ENCODE measurements around the gene XPO4.
"Not testable (repeated sequence)": the region's sequence is repeated elsewhere in the genome, so short reads cannot be mapped to it uniquely, and the experiment has no call there.

Gene XPO4

DNA sequence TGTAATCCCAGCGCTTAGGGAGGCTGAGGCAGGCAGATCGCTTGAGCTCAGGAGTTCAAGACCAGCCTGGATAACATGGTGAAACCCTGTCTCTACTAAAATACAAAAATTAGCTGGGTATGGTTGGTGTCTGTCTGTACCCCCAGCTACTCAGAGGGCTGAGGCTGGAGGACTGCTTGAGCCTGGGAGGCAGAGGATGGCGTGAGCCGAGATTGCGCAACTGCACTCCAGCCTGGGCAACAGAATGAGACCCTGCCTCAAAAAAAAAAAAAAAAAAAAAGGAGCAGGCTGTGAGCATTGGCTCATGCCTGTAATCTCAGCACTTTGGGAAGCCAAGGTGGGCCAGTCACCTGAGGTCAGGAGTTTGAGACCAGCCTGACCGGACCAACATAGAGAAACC is 12.0 kb downstream of the XPO4 start:
- not testable (repeated sequence) for DNase-seq

DNA sequence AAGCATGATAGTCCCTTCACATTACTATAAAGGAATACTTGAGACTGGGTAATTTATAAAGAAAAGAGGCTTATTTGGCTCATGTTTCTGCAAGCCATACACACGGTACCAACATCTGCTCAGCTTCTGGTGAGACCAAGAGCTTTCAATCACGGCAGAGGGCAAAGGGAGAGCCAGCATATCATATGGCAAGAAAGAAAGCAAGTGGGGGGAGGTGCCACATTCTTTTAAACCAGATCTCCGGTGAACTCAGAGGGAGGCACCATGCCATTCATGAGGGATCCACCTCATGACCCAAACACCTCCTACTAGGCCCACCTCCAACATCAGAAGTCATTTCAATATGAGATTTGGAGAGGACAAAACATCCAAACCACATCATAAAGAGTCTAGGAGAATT is 20.3 kb downstream of the XPO4 start:
- DNase-seq: no peak

DNA sequence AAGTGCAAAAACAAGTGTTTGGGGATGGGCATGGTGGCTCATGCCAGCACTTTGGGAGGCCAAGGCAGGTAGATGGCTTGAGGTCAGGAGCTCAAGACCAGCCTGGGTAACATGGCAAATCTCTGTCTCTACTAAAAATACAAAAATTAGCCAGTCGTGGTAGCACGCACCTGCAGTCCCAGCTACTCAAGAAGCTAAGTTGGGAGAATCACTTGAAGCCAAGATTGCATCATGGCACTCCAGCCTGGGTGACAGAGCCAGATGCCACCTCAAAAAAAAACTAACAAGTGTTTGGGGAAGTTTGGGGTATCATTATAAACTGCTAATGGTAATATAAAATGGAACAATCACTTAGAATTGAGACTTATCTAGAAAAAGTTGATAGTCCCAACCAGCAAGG is 24.6 kb downstream of the XPO4 start:
- DNase-seq: no peak

DNA sequence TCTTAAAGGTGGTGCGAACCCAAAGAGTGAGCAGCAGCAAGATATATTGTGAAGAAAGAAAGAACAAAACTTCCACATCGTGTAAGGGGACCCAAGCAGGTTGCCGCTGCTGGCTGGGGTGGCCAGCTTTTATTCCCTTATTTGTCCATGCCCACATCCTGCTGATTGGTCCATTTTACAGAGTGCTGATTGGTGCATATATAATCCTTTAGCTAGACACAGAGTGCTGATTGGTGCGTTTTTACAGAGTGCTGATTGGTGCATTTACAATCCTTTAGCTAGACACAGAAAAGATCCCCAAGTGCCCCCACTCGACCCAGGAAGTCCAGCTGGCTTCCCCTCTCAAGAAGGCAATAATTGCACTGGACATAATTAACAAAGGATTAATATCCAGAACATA is 25.7 kb downstream of the XPO4 start:
- not testable (repeated sequence) for DNase-seq

DNA sequence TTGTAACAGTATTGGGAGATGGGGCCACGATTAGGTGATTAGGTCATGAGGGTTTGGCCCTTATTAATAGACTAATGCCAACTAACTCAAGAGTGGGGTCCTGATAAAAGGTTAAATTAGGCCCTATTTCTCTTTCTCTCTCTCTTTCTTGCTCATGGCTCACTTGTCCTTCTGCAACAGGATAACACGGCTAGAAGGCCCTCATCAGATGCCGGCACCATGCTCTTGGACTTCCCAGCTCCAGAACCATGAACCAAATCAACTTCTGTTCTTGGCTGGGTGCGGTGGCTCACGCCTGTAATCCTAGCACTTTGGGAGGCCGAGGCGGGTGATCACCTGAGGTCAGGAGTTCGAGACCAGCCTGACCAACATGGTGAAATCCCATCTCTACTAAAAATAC is 28.1 kb downstream of the XPO4 start:
- not testable (repeated sequence) for DNase-seq

DNA sequence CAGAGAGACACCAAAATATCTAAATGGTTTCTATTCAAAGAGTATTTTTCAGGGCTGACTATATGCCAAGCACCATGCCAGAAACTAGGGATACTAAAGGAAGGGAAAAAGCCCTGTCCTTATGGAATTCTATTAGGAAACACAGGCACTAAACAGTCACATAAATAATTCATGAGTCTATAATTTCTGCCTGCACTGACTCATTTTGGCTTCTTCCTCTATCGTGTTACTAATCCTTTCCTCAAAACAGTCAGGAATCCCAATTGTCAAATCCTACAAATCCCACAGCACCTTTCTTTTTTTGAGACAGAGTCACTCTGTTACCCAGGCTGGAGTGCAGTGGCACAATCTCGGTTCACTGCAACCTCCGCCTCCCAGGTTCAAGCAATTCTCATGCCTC is 29.2 kb downstream of the XPO4 start:
- DNase-seq: no peak

DNA sequence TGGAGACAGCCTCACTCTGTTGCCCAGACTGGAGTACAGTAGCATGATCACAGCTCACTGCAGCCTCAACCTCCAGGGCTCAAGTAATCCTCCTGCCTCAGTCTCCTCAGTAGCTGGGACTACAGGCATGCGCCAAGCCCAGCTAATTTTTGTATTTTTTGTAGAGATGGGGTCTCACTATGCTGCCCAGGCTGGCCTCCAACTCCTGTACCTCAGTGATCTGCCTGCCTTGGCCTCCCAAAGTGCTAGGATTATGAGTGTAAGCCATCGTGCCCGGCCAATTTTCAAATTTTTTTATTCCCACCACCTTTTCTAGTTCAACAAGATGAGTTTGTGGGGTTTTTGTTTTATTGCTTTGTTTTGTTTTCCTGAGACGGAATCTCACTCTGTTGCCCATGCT is 31.7 kb downstream of the XPO4 start:
- no peak for DNase-seq

DNA sequence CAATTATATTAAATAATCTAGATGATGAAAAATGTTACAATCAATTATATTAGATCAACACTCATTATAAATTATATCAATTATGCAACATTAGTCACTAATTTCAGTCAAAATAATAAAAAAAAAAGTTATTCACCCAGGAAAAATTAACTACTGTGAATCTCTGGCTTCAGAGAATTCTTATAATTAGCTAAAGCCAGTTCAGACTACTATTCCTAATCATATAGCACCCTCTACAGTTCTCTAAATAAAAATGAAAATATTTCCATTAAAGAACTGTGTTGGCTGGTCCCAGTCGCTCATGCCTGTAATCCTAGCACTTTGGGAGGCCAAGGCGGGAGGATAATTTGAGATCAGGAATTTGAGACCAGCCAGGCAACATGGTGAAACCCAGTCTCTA is 33.0 kb downstream of the XPO4 start:
- DNase-seq: no peak

DNA sequence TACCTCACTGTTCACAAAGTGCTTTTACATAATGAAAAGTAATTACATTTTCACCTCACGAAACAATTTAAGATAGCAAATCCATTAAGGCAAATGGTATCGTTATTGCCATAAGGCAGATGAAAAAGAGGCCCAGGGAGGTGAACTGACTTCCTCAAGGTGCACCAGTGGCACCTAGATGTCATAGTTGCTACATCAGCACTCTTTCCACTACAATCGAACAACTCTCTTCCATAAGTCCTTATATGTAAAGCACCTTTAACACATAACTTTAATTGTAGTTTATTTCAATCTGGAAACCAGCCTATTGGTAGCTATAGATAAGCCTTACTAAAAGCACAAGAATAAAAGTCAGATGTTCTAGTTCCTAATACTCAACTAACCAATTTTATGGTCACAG is 35.1 kb downstream of the XPO4 start:
- DNase-seq: no peak

DNA sequence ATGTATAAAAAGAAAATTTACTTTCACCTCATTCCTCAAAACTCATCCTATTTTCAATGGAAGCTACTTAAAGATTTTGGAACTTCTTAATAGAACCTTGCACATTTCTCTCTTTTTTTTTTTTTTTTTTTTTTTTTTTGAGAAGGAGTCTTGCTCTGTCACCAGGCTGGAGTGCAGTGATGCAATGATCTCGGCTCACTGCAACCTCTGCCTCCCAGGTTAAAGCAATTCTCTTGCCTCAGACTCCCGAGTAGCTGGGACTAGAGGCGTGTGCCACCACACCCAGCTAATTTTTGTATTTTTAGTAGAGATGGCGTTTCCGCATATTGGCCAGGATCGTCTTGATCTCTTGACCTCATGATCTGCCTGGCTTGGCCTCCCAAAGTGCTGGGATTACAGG is 40.9 kb downstream of the XPO4 start:
- not testable (repeated sequence) for DNase-seq

DNA sequence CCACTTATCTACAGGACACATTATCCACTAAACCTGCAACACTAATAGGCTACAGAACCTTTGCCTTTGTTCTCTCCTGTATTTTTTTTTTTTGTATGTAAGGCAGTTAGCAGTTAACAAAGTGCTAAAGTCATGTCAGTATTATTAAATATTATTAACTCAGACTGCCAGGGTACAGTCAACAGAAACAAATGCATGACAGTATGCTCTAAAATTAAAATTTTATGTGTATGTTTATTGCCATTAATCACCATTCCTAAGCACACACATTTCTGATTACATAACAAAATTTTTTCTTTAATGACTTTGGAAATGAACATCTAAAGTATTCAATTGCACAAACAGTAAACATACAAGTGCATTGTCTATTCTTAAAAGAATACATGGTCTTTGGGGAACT is 41.7 kb downstream of the XPO4 start:
- DNase-seq: no peak

DNA sequence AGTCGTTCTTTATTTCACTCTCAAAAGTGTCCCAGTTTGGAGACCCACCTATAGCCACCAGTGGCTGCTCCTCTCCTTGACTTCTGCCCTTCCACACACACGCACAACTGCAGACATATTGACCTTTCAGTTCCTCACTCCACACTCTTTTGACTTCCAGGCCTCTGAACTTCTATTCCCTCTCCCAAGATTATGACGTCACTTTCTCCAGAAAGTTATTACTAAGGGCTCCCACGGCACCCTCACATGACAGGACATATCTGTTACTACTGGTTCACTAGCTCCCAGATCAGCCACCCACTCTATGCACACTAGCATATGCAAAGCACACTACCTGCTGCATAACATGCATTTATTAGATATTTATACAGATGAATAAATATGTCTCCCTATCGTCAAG is 45.9 kb downstream of the XPO4 start:
- DNase-seq: no peak

DNA sequence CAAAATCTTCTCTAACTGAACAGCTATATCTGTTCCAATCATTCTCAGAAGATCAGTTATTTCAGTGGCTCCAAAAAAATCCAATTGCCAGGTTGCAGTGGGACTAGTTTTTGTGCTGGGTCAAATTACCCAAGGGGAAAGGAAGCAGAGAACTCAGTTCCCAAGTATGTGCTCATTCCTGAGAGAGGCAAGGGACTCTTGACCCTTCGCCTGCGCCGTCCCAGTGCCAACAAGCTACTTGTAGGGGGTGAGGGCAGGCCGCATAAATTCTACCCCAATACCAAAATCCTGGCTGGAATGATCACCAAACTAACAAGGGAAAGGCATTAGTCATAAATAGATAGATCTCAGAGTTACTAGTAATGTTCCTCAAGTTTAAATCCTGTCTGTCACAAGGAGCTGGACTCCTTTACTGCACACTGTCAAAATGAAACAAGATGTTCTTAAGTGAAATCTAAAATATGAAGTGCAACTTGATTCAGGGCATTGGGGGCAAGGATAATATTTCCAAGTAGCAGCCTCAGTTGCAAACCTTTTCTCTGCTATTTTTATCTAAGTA is 50.6 kb downstream of the XPO4 start:
- DNase-seq: no peak

DNA sequence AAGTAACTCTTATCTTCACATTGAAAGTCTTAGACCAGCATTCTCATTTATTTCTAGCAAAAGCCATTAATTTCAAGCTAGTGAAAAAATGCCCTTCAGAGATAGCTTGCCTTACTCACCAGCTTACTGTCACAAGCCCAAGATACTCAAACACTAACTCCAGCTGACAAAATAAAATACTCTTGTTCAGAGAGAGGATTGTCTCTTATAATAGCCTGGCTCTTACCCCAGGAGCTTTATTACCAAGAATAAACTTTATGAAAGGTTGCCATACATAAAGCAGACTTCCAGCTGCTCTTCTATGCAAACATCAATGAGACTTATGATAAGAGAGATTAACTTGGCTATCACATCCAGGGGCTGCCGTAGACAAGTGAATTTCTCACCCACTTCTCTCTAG is 53.6 kb downstream of the XPO4 start:
- no peak for DNase-seq

DNA sequence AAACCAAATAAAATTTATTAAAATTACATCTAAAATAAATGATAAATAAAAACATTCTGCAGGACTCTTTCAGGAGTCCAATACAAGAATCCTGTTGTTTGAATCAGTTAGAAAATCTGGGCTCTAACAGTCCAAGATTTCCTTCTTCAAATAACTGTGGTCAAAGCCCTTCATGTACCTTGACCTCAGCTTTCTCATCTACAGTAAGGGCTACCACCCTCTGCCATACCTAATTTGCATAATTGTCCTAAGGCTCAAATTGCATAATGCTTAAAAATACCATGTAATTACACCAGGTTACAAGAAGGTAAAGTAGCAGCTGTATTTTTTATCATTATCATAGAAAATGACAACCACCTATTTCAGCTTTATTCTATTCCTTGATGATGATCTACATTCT is 54.3 kb downstream of the XPO4 start:
- DNase-seq: no peak

DNA sequence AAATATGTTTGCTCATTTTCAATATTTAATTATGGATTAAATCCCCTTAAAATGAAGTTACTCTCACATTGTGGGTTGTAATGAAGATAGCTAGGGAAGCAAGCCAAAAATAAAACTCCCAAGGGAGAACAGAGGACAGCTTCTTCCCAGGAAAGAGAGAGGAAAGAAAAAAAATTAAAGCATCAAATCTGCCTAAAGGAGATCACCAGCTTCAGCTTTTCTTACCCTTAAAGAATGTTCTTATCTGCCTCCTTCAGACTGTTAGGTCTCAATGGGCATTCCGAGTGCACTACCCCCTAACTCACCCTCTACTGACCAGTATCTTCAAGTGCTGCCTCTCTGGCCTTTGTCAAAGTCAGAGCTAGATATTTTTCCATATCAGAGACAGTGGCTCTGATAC is 55.2 kb downstream of the XPO4 start:
- no peak for DNase-seq

DNA sequence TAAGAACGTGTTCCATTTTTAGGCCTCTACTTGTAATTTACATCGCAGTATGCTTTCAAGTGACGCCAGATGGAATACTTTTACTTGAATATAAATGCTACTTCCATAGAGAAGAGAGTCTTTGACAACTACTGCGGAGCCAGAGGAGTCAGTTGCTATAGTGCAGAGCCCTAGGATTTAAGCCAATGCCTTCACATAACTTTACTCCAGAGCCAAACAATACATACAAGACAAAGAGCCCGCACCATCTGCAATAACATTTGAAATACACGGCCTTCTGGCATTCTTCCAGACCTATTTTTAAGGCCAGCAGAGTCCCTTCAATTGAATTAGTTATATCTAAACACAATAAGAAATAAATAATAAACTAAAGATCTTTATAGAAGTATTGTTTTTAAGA is 59.4 kb downstream of the XPO4 start:
- no peak for DNase-seq

DNA sequence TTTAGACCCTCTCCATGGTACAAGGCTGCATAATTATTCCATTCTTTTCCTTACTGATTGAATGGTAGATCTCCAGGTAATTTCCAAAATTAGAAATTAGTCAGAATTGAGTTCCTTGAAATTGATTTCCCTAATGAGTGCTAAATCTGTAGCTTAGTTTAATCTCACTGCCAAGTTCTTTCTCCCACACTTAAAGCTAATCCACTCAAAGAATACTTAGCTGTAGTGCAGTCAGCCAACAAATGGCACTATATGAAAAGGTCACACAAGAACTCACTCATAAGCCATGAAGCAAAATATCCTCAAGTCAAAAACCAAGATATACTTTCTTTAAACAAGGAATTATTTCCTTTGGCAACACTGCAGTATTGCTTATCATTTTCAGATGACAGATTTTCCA is 62.0 kb downstream of the XPO4 start:
- no peak for DNase-seq

DNA sequence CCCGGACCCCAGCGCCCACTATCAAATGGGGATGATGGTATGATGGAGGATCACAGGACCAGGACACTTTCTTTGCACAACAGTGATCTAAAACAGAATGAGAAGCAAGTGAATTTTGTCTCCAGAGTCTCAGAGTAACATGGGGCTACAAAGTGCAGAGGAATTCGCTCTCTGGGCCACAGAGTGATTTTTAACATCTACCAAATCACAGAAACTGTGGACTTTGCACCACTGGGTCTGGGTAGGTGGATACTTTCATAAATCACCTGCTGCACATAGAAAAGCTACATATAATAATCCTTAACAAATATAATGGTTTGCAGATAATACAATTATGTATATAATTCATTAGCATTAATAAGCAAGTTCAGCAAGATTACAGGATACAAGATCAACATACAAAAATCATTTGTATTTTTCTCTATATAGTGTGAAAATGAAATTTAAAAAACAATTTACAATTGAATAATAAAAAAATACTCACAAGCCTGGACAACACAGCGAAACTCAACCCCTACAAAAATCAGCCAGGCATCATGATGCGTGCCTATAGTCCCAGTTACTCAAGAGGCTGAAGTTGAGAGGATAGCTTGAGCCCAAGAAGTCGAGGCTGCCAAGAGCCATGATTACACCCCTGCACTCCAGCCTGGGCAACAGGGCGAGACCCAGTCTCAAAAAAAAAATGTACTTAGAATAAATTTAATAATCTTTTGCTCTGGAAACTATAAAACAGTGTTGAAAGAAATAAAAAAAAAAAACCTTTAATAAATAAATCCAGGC is 68.5 kb downstream of the XPO4 start:
- no peak for DNase-seq

DNA sequence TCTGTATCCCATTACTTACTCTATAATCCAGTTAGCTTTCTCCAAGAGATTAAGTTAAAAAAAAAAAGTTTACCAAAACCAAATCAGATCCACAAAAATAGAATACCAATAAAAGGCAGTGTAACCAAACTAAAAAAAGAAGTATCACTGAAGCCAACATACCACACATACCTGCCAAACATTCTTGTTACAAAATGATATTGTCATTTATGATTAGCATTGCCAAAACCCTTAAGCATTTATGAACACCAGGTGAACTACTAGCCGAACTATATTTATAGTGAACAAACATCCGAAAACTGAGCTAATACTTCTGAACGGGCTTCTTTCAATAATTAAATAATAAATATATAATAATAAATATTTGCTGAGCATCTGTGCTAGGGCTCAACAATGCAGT is 69.7 kb downstream of the XPO4 start:
- DNase-seq: no peak

DNA sequence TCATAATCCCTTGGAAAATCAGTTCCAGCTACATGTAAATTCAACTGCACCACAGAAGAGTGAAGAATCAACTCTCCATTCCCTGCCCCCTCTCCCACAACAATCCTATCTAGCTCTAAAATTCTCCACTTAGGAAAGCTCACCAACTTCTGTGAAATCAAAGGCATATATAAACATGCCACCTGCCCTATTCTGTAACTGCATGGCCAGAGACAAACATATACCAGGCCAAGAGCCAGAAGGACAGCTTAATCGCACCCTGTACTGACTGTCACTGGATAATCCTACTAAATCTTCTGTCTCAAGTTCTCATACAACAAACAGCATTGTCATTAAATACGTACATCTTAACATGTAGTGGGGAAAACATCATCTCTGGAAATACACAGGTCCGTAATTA is 70.6 kb downstream of the XPO4 start:
- no peak for DNase-seq

DNA sequence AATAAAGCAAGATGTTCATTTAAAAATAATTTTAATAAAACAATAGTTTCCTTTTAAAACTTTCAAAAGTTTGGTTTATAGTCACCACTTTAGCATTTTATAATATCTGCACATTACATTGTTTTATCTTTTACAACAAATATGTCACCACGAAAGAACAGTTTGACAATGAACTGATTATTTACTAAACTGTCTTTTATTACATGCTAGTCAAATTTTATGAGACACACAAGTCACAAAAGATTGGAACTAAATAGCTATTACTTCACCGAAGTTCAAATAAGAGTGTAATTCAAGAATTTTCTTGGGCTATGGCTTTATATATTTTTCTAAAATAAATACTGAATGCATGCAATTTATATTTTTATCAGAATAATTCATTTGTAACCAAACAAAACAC is 71.3 kb downstream of the XPO4 start:
- DNase-seq: no peak

DNA sequence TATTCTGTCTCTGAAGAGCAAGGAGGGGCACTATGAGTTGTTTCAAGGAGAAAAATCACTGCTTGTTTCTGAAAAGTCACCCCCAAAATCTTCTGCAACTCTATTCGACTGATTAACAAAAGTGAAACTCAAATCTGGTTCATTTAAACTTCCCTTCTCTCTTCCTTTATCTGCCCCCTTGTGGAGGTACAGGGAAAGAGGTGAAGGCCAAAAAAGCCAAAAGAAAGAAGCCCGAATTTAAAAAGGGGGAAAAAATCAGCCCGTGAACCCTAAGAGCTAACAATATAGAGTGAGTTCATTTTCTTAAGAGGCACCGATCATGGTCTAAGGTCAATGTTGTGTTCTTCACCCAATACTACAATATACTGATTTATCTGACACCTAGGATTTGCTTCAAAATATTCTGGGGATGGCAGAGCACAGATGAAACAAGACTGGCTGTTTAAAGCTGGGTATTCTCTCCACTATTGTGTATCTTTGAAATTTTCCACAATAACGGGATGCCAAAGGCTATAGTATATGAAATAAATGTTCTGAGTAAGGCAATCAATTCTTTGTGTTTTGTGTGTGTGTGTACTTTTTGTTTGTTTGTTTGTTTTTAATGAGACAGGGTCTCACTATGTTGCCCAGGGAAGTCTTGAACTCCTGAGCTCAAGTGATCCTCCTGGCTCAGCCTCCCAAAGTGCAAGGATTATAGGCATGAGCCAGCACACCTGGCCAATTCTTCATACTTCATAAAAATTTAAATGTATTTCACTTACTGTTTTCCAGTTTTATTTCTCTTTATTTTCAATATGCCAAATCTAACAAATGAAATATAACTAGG is 73.8 kb downstream of the XPO4 start:
- DNase-seq: peak; percentile 4

DNA sequence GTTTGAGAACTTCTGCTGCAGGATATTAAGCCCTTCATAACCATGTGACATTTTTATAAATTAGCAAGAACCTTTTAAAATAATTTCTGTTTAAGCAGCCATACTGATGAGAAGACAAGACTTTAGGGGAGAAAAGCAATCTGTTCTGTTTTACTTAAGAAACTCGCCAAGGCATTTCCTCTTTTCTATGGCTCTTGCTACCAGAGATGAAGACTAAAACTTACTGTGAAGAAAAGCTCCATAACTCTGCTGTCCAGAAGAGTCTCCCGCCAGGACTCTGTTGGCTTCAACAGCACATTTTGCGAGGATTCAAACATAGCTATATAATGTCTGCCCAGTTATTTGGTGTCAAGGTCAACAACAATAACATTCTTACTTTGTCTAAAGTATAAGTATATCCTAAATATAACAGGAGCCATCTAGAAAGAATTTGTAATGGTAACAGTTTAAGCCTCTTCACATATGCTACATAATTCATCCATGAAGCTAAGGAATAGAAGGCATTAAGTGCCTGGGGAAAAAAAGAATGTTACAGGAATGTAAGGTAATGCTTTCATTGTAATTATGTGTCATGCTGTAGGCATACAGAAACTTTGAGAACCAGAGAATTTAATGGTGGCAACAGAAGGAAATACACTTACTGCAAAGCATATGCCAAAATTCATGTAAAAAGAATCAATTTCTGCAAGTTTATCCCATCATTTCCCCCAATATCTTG is 75.5 kb downstream of the XPO4 start:
- no peak for DNase-seq
